NCI-H774 (cell line): ENCODE measurements around the gene MLXIPL.
"Not testable (repeated sequence)": the region's sequence is repeated elsewhere in the genome, so short reads cannot be mapped to it uniquely, and the experiment has no call there.

Source experiments
- DNase-seq: peaks from one replicate; lab custom pipeline; 2025; lab: John Stamatoyannopoulos, UW

The MLXIPL gene

DNA sequence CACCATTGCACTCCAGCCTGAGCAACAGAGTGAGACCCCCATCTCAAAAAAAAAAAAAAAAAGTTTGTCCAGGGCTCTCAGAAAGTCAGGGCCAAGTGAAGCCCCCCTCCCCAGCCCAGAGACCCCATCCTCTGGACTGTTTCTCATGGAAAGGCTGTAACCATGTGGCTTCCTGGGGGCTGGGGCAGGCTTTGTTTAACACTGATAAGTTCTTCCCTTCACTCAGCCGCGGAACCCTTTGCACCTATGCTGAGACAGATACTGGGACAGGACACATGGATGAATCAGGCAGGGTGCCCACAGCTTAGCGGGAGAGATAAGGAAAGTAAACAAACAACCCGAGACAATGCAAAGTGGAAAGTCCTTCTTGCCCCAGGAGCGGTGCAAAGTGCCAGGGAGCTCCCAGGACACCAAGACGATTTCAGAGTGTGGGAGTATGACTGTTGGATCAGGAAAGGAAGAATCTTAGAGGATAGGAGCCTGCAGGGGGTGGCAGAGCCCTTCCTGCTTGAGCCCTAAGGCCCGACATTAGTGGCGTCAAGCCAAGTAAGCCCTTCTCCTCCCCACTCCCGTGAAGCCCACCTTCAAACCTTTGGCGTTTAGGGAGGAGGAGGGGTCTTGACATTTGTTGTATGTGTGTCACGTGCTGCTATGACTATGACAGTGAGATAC is 11.6 kb downstream of the MLXIPL start:
- DNase-seq: no peak

DNA sequence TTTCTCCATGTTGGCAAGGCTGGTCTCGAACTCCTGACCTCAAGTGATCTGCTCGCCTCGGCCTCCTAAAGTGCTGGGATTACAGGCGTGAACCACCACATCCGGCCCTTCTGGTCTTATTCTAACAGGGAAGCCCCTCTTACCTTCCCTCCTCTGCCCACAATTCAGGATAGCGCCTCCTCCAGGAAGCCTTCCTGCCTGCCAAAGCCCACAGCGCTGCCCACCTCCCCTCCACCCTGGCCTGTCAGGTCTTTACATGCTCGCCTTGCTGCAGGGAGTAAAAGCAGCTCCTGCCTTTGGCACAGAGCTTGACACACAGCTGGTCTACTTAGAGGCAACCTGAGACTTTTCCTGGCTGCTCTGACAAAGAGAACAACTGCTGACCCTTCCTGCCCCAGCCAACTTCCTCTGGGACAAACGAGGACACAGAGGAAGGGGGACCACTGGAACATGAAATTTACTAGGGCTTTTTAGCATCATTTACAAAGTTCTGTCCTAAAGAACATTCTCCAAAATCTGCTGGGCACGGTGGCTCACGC is 13.2 kb downstream of the MLXIPL start:
- no peak for DNase-seq

DNA sequence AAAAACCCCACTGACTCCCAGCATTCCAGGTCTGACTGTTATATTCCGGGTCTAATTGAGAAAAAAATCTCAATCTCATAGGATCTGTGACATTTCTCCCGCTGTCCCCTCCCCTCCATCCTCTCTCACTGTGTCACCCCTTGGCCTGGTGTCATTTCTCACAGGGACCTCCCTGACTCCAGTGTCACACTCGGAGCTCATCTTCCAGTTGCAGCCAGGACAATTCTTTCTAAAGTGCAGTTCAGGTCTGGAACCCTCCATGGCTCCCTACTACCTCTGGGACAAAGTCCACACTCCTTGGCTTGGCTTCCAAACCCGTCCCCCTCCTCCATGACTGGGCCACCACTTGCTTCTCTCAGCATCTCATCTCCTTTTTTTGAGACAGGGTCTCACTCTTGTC is 14.2 kb downstream of the MLXIPL start:
- DNase-seq: no peak

DNA sequence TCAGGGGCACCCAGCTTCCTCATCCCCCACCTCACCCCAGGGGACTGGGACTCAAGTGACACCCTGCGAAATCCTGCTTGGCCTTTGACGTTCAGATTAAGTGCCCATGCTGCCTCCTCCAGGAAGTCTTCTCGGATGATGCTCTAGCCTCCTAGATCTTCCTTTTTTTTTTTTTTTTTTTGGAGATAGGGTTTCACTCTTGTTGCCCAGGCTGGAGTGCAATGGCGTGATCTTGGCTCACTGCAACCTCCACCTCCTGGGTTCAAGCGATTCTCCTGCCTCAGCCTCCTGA is 16.7 kb downstream of the MLXIPL start:
- not testable (repeated sequence) for DNase-seq

DNA sequence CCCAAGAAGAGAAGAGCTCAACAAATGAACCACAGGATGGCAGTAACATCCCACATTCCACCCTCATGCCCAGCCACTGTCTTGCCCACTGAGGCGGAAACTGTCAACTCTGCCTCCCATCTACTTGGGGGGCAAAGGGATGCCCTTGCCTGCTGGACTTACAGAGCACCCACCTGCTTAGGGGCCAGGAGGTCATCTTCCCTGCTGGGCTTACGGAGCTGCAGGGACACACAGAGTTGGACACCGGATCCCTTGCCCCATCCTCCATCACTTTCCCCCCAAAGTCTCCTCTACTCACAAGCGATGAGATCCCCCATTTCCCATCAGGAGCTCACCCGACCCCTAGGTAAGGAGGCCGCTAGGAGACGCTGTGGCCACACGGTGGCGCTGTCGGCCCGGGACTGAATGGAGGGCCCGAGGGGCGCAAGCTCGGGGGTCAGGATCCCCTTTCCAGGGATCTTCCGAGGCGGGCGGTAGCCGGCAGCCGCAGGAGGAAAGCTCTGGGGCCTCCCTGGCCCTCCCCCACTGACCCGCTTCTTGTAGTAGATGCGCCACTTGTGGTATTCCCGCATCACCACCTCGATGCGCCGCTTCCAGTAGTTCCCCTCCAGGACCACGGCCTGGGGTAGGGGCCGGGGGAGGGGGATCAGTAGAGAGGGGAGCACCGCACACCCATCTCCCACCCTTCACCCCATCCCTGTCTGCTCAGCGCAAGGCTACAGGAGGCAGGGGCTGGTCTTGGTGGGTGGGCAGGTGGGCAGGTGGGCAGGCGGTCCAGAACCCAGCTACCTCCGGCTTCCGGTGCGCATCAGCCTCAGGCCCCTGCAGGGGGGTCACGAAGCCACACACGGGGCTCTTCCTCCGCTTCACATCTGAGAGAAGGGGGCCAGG is 17.3 kb downstream of the MLXIPL start:
- no peak for DNase-seq

DNA sequence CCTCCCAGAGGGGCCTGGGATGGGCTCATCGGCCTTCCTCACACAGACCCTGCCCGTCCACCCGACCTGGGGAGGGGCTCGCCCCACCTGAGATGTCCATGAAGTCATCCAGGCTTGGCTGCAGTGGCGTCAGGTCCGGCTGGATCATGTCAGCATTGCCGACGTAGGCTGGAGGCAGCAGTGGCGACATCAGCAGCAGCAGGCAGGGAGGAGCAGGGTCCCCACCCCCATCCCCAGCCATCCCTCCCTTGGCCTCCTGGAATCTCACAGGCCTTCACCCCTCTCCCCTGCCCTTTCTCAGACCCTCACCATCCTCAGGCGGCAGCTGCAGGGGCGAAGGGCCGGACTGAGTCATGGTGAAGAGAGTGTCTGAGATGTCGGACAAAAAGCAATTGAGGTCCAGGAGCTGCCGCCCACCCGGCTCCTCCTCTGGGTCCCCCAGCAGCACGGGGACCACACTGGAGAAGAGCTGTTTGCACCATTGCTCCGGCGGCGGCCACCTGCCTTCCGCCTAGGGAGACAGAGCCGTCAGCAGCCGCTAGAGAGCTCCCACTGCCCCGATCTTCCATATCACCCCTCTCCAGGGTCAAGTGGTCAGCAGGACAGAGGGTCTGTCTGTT is 18.6 kb downstream of the MLXIPL start:
- DNase-seq: no peak

DNA sequence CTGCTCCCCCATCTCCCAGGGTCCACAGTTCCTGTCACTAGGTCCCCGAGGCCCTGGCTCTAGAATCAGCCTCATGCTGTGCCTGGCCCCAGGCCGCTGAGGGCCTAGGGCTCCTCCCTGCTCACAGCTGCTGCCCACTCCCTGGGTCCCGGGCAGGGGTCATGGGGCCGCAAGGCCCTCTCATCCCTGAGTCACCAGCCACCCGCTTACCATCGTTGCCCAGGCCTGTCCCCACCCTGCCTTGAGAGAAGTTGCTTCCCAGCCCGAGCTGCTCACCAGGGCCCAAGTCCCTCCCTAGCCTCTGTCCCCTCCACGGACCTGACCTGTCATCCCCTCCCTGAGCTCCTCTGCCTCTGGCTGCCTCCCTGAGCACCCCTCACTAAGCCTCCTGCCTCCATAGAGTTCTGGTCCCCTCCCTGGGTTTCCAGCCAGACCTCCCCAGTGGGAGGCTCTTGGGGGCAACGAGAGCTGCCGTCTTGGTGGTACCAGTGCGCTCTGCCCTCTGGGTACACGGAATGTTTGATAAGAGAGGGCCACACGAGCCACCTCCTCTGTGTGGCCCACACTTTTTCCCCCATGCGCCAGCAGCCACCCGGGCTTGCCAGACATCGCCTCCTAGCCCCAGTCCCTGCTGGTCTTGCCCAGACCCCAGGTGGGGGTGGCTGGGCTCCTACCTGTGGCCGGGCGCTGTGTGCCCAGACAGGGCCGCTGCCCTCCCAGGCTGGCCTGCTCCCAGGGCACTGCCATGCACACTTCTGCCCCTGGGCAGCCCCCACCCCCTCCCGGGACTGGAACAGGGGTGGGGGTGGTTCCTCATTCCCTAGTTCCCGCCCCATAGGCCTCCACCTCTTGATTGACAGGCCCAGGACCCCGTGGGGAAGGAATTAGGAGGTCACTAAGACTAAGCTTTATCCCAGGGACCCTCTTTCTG is 21.3 kb downstream of the MLXIPL start:
- no peak for DNase-seq

DNA sequence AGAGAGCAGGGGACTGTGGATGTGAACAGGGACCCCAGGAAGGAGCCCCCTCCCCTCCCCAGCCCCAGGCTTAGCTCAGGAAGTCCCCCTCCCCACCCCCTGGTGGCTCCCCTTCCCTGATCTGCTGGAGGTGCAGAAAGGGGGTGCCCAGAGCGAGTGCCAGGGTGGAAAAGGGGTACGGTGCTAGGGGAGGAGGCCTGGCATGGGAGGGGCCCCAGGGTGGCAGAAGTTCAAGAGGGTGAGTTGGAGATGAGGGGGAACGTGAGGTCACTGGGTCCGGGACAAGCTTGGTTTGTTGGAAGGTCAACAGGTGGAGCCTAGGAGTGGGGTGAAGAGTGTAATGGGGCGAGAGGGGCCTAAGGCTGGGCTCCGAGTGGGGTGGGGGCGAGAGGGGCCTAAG is 24.4 kb downstream of the MLXIPL start:
- no peak for DNase-seq

DNA sequence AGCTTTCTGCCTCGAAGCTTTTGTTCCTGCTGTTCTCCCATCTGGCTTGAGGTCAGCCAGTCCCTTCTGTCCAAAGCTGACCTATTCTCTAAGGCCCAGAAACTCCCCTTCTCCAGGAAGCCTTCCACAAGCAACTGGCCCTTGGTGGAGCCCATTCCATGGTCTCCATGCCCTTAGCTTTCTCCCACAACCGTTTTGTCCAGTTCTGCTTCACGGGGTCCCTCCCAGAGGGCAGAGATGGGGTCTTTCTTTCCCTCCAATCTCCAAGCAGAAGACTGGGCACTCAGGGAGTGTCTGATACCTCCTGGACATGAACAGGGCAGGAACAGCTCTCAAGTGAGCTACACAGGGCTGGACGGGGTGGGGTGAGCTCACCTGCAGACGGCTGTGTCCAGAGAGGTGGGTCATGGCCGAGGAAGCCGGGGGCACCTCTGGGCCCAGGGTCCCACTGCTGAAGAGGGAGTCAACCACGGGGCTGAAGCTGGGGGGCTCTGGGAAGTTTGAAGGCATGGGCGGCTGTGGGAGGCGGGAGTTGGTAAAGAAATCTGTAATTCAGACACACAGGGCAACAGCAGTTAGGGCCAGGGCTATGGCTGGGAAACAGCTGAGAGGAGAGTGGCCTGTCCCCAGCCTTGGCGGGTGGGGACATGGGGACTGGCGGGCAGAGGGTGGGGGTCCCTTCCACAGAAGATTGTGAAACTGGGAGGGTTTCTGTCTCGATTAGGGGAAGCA is 25.0 kb downstream of the MLXIPL start:
- no peak for DNase-seq

DNA sequence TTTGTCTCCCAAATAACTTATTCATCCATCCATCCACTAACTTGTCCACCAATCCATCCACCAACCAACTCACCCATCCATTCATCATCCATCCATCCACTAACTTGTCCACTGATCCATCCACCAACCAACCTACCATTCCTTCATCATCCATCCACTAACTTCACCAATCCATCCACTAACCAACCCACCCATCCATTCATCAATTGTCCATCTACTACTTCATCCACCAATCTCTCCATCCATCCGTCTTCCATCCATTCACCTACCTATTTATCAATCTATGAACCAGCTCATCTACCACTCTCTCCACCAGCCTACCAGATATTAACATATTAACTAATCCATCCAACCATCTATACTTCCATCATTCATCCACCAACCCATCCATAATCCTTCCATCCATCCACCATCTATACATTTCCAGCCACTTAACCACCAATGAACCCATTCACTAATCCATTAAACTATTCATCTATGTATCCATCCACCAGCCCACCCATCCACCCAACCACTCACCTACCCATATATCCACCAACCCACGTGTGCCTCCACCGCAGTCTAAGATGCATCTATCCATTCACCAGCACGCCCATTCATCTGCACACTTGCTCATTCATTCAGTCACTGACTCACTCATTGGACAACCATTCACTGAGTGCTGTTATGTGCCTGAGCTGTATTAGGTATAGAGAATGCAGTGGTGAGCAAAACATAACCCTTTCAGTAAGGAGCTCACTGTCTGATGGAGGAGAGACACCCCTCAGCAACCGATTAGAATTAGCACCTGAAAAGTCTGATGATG is 26.1 kb downstream of the MLXIPL start:
- DNase-seq: no peak

DNA sequence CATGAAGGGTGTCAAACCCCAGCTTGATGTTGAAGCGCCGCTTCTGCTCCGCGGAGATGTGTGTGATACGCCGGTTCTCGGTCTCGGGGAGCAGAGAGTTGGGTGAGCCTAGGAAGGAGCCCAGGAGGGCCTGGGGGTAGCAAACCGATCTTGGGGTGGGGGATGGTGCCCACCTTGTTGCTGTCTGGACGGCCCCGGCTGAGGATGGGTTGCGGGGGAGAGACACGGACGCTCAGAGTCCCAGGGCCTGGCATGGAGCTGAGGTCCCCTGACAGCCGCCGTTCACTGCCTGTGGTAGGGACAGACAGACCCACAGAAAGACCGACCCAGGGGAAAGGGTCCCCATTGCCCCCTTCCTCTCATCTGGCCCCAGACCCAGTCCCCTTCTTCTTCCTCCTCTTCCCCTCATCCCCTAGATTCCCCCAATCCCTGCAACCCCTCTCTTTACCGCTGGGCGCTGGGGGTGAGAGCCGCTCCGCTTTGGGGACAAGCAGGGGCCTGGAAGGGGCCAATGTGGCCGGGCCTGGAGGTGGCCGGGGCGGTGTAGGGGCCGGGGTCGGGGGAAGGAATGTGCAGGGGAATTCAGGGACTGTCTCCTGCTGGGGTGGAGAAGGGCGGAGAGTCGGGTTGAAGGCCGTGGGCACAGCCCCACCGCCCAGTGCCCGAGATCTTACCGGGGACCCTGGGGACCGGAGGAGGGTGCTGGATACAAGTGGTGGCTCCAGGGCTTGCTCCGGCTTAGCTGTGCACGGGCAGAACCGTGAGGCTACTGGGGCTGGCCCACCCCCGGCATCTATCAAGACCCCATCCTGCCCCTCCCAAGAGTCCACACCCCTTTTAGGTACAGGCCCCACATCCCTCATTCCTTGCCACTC is 27.9 kb downstream of the MLXIPL start:
- no peak for DNase-seq

DNA sequence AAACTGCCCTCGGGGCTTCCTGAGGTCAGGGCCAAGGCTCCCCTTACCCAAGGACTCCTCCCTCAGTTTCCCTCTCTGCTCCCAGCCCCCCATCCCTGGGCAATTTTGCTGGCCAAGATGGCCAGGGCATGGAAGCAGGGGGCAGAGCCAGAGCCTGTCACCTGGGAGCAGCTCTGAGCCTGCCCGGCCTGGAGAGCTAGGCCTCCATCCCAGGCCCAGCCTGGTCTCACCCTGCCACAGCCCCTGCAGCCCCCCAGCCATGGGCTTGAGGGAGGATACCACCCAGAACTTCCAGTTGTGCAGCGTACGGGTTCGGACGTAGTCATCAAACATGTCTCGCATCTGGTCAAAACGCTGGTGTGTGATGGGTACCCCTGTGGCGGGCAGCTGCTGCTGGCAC is 29.0 kb downstream of the MLXIPL start:
- DNase-seq: no peak

DNA sequence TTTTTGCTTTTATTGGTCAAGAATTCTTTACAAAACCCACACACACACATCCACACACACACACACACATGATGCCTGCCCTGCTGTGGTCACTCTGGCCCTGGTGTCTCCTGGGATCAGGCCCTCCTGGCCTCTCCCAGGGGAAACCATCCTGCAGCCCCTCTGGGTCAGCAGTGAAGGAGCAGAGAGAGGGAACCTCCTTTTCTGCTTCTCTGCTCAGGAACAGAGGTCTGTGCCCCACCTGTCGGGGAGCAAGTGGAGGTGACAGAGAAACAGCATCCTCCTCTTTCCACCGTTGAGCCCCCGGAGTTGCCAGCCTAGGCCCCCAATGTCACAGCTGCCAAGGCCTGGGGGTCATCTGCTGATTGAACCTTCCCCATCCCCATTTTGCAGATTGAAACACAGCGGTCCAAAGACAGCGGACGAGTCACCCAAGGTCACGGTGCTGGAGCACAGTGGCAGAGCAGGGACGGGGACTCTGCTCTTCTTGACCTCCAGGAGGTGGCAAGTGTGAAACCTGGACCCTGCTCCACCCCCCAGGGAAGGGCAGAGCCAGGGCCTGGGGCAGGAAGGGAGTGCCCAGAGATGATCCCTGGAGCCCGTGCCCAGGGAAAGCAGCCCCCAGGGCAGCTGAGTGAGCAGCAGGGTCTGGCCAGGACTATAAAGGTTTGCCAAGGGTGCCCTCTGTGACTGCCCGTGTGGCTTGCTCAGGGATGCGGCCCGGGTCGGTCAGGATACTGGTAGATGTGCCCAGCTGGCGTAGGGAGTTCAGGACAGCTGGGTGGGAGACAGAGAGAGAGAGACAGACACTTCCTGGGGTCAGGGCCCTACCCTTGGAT is 30.9 kb downstream of the MLXIPL start:
- no peak for DNase-seq

DNA sequence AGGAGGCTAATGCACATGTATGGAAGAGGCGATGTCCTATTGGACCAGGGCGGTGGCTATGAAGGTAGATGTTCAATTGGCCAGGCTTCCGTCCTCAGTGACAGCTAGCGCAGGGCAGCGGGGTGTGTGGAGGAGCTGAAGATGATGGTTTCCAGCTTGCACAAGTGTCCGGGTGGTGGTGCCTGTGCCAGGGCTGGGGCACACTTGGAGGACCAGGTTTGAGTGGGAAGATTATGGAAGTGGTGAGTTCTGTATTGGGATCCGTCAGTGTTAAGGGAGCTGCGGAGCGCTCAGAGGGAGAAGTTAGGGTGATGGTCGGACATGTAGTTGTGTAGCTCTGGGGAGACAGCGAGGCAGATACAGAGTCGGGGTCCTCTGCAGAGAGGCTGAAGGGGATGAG is 37.4 kb downstream of the MLXIPL start:
- DNase-seq: no peak

DNA sequence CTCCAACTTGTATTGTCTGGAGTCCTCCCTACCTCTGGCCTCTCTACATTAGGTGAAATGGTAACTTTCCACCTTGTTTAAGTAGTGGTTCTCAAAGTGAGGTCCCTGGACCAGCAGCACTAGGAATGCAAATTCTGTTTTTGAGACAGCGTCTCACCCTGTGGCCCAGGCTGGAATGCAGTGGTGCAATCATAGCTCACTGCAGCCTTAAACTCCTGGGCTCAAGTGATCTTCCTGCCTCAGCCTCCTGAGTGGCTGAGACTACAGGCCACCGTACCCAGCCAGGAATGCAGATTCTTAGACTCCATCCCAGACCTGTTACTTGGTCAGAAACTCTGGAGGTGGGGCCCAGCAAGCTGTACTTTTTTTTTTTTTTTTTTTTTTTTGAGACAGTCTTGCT is 39.1 kb downstream of the MLXIPL start:
- DNase-seq: no peak

DNA sequence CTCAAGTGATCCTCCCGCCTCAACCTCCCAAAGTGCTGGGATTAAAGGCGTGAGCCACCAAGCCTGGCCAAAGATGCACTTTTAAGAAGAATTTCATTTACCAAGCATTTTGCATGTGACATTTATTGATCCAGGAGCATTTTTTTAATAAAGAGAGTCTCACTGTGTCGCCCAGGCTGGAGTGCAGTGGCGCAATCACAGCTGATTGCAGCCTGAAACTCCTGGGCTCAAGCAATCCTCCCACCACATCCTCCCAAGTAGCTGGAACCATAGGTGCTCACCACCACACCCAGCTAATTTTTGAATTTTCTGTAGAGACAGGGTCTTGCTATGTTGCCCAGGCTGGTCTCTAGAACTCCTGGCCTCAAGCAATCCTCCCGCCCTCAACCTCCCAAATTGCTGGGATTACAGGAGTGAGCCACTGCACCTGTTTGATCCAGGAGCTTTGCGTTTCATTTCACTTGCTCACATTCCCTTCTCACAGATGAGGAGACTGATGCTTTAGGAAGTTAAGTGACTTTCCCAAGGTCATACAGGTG is 41.6 kb downstream of the MLXIPL start:
- DNase-seq: no peak

DNA sequence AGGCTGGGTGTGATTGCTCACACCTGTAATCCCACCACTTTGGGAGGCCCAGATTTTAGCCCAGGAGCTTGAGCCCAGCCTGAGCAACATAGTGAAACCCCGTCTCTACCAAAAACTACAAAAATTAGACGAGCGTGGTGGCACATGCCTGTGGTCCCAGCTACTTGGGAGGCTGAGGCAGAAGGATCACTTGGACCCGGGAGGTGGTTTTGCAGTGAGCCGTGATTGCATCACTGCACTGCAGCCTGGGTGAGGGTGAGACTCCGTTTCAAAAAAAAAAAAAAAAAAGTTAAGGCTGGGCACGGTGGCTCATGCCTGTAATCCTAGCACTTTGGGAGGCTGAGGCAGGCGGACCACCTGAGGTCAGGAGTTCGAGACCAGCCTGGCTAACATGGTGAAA is 43.3 kb downstream of the MLXIPL start:
- DNase-seq: not testable (repeated sequence)
